ENCODE results near the gene KRTAP27-1.

DNA sequence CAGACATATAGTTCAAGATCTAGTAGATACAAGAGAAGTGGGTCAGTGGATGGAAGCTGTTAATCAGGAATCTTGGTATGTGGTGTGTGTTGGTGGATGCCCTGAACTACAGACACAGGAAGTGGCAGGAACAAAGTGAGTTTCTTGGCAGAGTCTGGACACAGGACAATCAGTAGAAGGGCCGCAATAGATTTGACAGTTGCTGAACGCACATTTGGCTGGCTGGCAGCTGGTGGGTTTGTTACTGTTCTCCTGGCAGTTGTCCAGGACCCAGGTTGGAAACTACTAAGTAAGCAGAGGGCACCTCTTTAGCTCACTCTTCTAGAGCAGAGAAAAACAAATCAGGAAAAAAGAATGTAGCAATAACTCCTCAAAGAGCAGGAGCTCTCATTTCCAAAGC, 30.6 kb downstream of the KRTAP27-1 start:
- no peak for TF ChIP-seq MYC (IDR thresholded peaks at IDR 0.05; ENCODE audit: borderline replicate concordance, low read length)
- TF ChIP-seq POLR2A (IDR thresholded peaks at IDR 0.05; ENCODE audit: low read length): no peak
- TF ChIP-seq, protein P1, sequence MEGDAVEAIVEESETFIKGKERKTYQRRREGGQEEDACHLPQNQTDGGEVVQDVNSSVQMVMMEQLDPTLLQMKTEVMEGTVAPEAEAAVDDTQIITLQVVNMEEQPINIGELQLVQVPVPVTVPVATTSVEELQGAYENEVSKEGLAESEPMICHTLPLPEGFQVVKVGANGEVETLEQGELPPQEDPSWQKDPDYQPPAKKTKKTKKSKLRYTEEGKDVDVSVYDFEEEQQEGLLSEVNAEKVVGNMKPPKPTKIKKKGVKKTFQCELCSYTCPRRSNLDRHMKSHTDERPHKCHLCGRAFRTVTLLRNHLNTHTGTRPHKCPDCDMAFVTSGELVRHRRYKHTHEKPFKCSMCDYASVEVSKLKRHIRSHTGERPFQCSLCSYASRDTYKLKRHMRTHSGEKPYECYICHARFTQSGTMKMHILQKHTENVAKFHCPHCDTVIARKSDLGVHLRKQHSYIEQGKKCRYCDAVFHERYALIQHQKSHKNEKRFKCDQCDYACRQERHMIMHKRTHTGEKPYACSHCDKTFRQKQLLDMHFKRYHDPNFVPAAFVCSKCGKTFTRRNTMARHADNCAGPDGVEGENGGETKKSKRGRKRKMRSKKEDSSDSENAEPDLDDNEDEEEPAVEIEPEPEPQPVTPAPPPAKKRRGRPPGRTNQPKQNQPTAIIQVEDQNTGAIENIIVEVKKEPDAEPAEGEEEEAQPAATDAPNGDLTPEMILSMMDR (IDR thresholded peaks at IDR 0.05): no peak
- TF ChIP-seq RFX5 (IDR thresholded peaks at IDR 0.05): no peak
- TF ChIP-seq USF2 (IDR thresholded peaks at IDR 0.05): no peak
- no peak for TF ChIP-seq CBX2 (IDR thresholded peaks at IDR 0.05; ENCODE audit: borderline replicate concordance, low read depth)
- no peak for TF ChIP-seq CBX8 (IDR thresholded peaks at IDR 0.05)

Data from A549 (cell line).